Muscle layer of duodenum (tissue), 2 donors: ENCODE results near the gene USP44.

Experiments used
- H3K27ac ChIP-seq: one replicate; pipeline ENCODE4 v1.7.0; 2013; ENCODE audit warnings: mild to moderate bottlenecking, low read length
- H3K27me3 ChIP-seq: one replicate; pipeline ENCODE4 v1.7.0; 2013; ENCODE audit warnings: low read depth, mild to moderate bottlenecking, control low read depth, low read length
- H3K36me3 ChIP-seq, 2 donors: one replicate each; pipeline ENCODE4 v1.7.0; 2013; ENCODE audit warnings: low read length in 2 of 2, control low read depth in 1 of 2, mild to moderate bottlenecking in 1 of 2; ENCODE audit not compliant: insufficient read depth in 2 of 2, control insufficient read depth in 1 of 2
- H3K4me1 ChIP-seq, 2 donors: one replicate each; pipeline ENCODE4 v1.7.0; 2013; ENCODE audit warnings: low read length in 2 of 2, mild to moderate bottlenecking in 2 of 2, control low read depth in 1 of 2, moderate library complexity in 1 of 2; ENCODE audit not compliant: insufficient read depth in 2 of 2, control insufficient read depth in 1 of 2
- H3K4me3 ChIP-seq, 2 donors: one replicate each; pipeline ENCODE4 v1.7.0; 2013; ENCODE audit warnings: low read length in 2 of 2, low read depth in 1 of 2, mild to moderate bottlenecking in 1 of 2
- H3K9me3 ChIP-seq, 2 donors: one replicate each; pipeline ENCODE4 v1.7.0; 2013; ENCODE audit warnings: low read length in 2 of 2, control low read depth in 1 of 2, mild to moderate bottlenecking in 1 of 2; ENCODE audit not compliant: control insufficient read depth in 1 of 2
- donor health status: healthy.

The USP44 gene

GRCh38 chr12:95529693-95530225 lies 21.5 kb downstream of the USP44 start:
- no peak overlapping the region for H3K4me3 ChIP-seq
- H3K27me3 ChIP-seq, result no peaks in the 10 kb centered on the region
- no peaks in the 10 kb centered on the region for H3K36me3 ChIP-seq
- no peak overlapping the region for H3K27ac ChIP-seq
- no peaks in the 10 kb centered on the region for H3K9me3 ChIP-seq
- H3K4me1 ChIP-seq, result peaks cover 0 to 3% of the 10 kb centered on the region in 2 donors

GRCh38 chr12:95528431-95528830 lies 22.8 kb downstream of the USP44 start:
- H3K27ac ChIP-seq, result no peak overlapping the region
- H3K4me1 ChIP-seq, result no peaks in the 10 kb centered on the region
- H3K4me3 ChIP-seq, result no peak overlapping the region
- H3K9me3 ChIP-seq, result no peaks in the 10 kb centered on the region
- no peaks in the 10 kb centered on the region for H3K36me3 ChIP-seq
- no peaks in the 10 kb centered on the region for H3K27me3 ChIP-seq

- no peaks in the 10 kb centered on the region for H3K4me1 ChIP-seq
- no peaks in the 10 kb centered on the region for H3K27me3 ChIP-seq
- H3K9me3 ChIP-seq, result no peaks in the 10 kb centered on the region
- H3K36me3 ChIP-seq, result peaks cover 0 to 5% of the 10 kb centered on the region in 2 donors
- no peak overlapping the region for H3K27ac ChIP-seq
- no peak overlapping the region for H3K4me3 ChIP-seq
Observed at GRCh38 chr12:95522692-95523091, 28.6 kb downstream of the USP44 start.

GRCh38 chr12:95520816-95521215 lies 30.5 kb downstream of the USP44 start:
- Histone ChIP-seq H3K4me1 (no peaks in the 10 kb centered on the region), H3K27ac (no peak overlapping the region), H3K36me3 (peaks cover 0 to 5% of the 10 kb centered on the region in 2 donors)

GRCh38 chr12:95518944-95519343 lies 32.3 kb downstream of the USP44 start:
- no peaks in the 10 kb centered on the region for H3K4me1 ChIP-seq
- no peaks in the 10 kb centered on the region for H3K27me3 ChIP-seq
- no peak overlapping the region for H3K27ac ChIP-seq
- no peaks in the 10 kb centered on the region for H3K9me3 ChIP-seq
- H3K36me3 ChIP-seq, result peaks cover 12 to 14% of the 10 kb centered on the region in 2 donors
- no peak overlapping the region for H3K4me3 ChIP-seq

More at GRCh38 chr12:95520816-95521215, 30.5 kb downstream of the USP44 start:
- Histone ChIP-seq H3K27me3 (no peaks in the 10 kb centered on the region), H3K4me3 (no peak overlapping the region), H3K9me3 (no peaks in the 10 kb centered on the region)

- H3K27me3 ChIP-seq, result no peaks in the 10 kb centered on the region
- no peak overlapping the region for H3K27ac ChIP-seq
- H3K9me3 ChIP-seq, result no peaks in the 10 kb centered on the region
- H3K4me3 ChIP-seq, result no peak overlapping the region
- H3K36me3 ChIP-seq, result peaks cover 25 to 26% of the 10 kb centered on the region in 2 donors
- H3K4me1 ChIP-seq, result no peaks in the 10 kb centered on the region
Observed at GRCh38 chr12:95517246-95517645, 34.0 kb downstream of the USP44 start.

GRCh38 chr12:95516757-95517156 lies 34.5 kb downstream of the USP44 start:
- Histone ChIP-seq H3K9me3 (no peaks in the 10 kb centered on the region), H3K4me1 (no peaks in the 10 kb centered on the region), H3K27me3 (no peaks in the 10 kb centered on the region), H3K27ac (no peak overlapping the region), H3K36me3 (peaks cover 30 to 31% of the 10 kb centered on the region in 2 donors), H3K4me3 (no peak overlapping the region)

GRCh38 chr12:95515197-95515596 lies 36.1 kb downstream of the USP44 start:
- peaks cover 36 to 40% of the 10 kb centered on the region in 2 donors for H3K36me3 ChIP-seq

GRCh38 chr12:95513599-95513998 lies 37.7 kb downstream of the USP44 start:
- H3K27ac ChIP-seq, result no peak overlapping the region
- H3K4me1 ChIP-seq, result no peaks in the 10 kb centered on the region
- H3K4me3 ChIP-seq, result no peak overlapping the region
- peaks cover 37 to 52% of the 10 kb centered on the region in 2 donors for H3K36me3 ChIP-seq
- H3K9me3 ChIP-seq, result no peaks in the 10 kb centered on the region
- no peaks in the 10 kb centered on the region for H3K27me3 ChIP-seq

More at GRCh38 chr12:95515197-95515596, 36.1 kb downstream of the USP44 start:
- Histone ChIP-seq H3K9me3 (no peaks in the 10 kb centered on the region), H3K27ac (no peak overlapping the region), H3K4me3 (no peak overlapping the region), H3K27me3 (no peaks in the 10 kb centered on the region), H3K4me1 (no peaks in the 10 kb centered on the region)

GRCh38 chr12:95511977-95512376 lies 39.3 kb downstream of the USP44 start:
- H3K27ac ChIP-seq, result no peak overlapping the region
- H3K4me3 ChIP-seq, result no peak overlapping the region
- H3K4me1 ChIP-seq, result no peaks in the 10 kb centered on the region
- peaks cover 49 to 61% of the 10 kb centered on the region in 2 donors for H3K36me3 ChIP-seq
- no peaks in the 10 kb centered on the region for H3K9me3 ChIP-seq
- H3K27me3 ChIP-seq, result no peaks in the 10 kb centered on the region

- Histone ChIP-seq H3K9me3 (no peaks in the 10 kb centered on the region), H3K36me3 (peaks cover 58 to 61% of the 10 kb centered on the region in 2 donors), H3K4me3 (no peak overlapping the region), H3K27me3 (no peaks in the 10 kb centered on the region), H3K4me1 (no peaks in the 10 kb centered on the region), H3K27ac (no peak overlapping the region)
Observed at GRCh38 chr12:95509300-95509699, 42.0 kb downstream of the USP44 start.
